ENCODE measurements around the gene DOK1.

DNA sequence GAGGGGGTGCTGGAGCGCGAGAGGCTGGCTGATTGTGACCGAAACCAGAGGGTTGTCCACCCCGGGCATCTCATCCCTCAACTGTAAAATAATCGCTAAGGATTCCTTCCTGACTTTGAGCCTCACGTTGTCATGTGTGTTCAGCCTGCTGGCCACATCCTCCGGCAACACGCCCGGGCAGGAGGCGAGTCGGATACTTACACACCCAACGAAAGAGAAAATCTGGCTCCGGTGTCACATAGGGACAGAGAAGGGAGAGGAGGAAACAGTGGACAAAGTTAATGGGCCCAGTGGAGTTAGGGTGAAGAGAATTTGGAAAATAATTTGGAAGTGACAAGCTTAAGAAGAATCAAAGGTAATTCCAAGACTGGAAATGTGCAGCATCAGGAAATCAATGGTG lies 37.9 kb upstream of the DOK1 start:
- no peak for TF ChIP-seq CTCF (IDR thresholded peaks at IDR 0.05)
- no peak for TF ChIP-seq POLR2A (IDR thresholded peaks at IDR 0.05)
- no peak for TF ChIP-seq EP300 (IDR thresholded peaks at IDR 0.05)
